ENCODE results near the gene PRDM16. TPM values are rescaled to one million over a fixed set of nuclear protein-coding genes. Genes with fewer than 3 reads are reported as not detected.

Gene PRDM16
- total RNA-seq, 1 experiment from 2014 or later: 1.6 TPM

GRCh38 chr1:3035563-3036446, 33.2 kb upstream of the PRDM16 start:
- H3K27ac Mint-ChIP-seq: no peak overlapping the region
- no peak overlapping the region for H3K4me3 Mint-ChIP-seq
- H3K27me3 Mint-ChIP-seq (ENCODE audit: low read depth): no peaks in the 10 kb centered on the region
- TF ChIP-seq TEAD1 (CRISPR knock-in tag; IDR thresholded peaks at IDR 0.05): no peak
- TF ChIP-seq MLX (CRISPR knock-in tag; IDR thresholded peaks at IDR 0.05): no peak
- TF ChIP-seq NFYB (CRISPR knock-in tag; conservative IDR thresholded peaks at IDR 0.05; ENCODE audit: low read depth): no peak
- no peak for TF ChIP-seq MXD4 (CRISPR knock-in tag; IDR thresholded peaks at IDR 0.05; ENCODE audit: borderline replicate concordance)
- TF ChIP-seq SMAD3 (CRISPR knock-in tag; IDR thresholded peaks at IDR 0.05; ENCODE audit: borderline replicate concordance): no peak
- TF ChIP-seq SOX15 (CRISPR knock-in tag; IDR thresholded peaks at IDR 0.05): no peak
- no peak for TF ChIP-seq GTF2I (CRISPR knock-in tag; conservative IDR thresholded peaks at IDR 0.05)
- TF ChIP-seq GABPB1 (CRISPR knock-in tag; IDR thresholded peaks at IDR 0.05): no peak
- no peak for TF ChIP-seq ZBTB43 (CRISPR knock-in tag; IDR thresholded peaks at IDR 0.05)
- TF ChIP-seq CBFB (CRISPR knock-in tag; IDR thresholded peaks at IDR 0.05; ENCODE audit: low read depth): no peak
- TF ChIP-seq ZNF263 (CRISPR knock-in tag; IDR thresholded peaks at IDR 0.05; ENCODE audit: low read depth): no peak
- TF ChIP-seq ZNF512 (CRISPR knock-in tag; IDR thresholded peaks at IDR 0.05; ENCODE audit: borderline replicate concordance): no peak
- no peak for TF ChIP-seq NR3C1 (CRISPR knock-in tag; conservative IDR thresholded peaks at IDR 0.05; ENCODE audit: low read depth)
- H3K9me3 Mint-ChIP-seq: no peaks in the 10 kb centered on the region
- DNase-seq (ENCODE audit: low spot score) (no peak), ATAC-seq (no peak)
- no peaks in the 10 kb centered on the region for H3K4me1 Mint-ChIP-seq
- POLR2A ChIA-PET: no interaction called here
- CTCF ChIA-PET: interaction anchor here (0.6 kb wide), 1 partner anchor 280 kb away, joined by 3 read pairs; no protein-coding TSS in a partner anchor
- H3K36me3 Mint-ChIP-seq: no peaks in the 10 kb centered on the region

GRCh38 chr1:3036447-3037280, 32.3 kb upstream of the PRDM16 start:
- no peaks in the 10 kb centered on the region for H3K27me3 Mint-ChIP-seq (ENCODE audit: low read depth)
- POLR2A ChIA-PET: no interaction called here
- DNase-seq (ENCODE audit: low spot score) (no peak), ATAC-seq (no peak)
- no peak overlapping the region for H3K4me3 Mint-ChIP-seq
- H3K36me3 Mint-ChIP-seq: no peaks in the 10 kb centered on the region
- H3K27ac Mint-ChIP-seq: no peak overlapping the region
- H3K9me3 Mint-ChIP-seq: no peaks in the 10 kb centered on the region
- CTCF ChIA-PET: no interaction called here
- H3K4me1 Mint-ChIP-seq: no peaks in the 10 kb centered on the region
- TF ChIP-seq PRDM15 (CRISPR knock-in tag; IDR thresholded peaks at IDR 0.05) (no peak), ZNF532 (CRISPR knock-in tag; IDR thresholded peaks at IDR 0.05; ENCODE audit: borderline replicate concordance) (no peak), RELA (CRISPR knock-in tag; IDR thresholded peaks at IDR 0.05; ENCODE audit: borderline replicate concordance) (no peak), CDX4 (CRISPR knock-in tag; IDR thresholded peaks at IDR 0.05; ENCODE audit: borderline replicate concordance) (no peak), ZBTB21 (CRISPR knock-in tag; IDR thresholded peaks at IDR 0.05; ENCODE audit: borderline replicate concordance) (no peak), ZNF671 (CRISPR knock-in tag; IDR thresholded peaks at IDR 0.05) (no peak), CREM (CRISPR knock-in tag; IDR thresholded peaks at IDR 0.05) (no peak), MYBL2 (CRISPR knock-in tag; IDR thresholded peaks at IDR 0.05) (no peak)
